ENCODE results near the gene FPR1. TPM values are rescaled to one million over a fixed set of nuclear protein-coding genes. Genes with fewer than 3 reads are reported as not detected.

FPR1 gene
- total and polyA plus RNA-seq, 2 of the 8 experiments (the other 6 are each of a cell fraction or from before 2014, with no cell fraction given): 0.11 TPM; not detected in 1

DNA sequence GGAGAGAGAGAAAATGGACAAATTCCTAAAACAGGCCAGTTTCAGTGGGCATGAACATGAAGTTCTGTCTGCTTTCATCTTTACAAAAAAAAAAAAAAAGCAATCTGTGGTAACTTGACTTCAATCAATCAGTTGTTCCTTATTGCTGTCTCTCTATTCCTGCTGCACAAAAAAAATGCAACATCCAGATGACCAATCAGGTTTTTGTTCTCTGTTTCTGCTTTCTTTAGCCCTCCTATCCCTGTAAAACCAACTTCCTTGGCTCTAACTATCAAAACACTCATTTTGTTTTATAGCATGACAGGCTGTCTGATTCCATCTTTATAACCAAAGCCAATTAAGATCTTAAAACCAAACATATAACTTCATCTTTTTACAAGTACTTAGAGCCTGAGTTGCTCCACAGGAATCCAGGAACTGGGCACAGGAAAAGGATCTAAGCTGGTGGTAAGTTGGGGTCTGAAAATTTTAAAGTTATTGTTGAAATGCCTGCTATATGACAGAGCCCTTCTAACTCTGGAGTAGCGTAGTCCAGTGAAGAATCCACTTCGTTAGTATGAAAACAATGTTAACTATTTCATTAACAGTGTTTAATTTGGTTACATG, 43.3 kb upstream of the FPR1 start, which contains the start of gene FPR3:
FPR3 (plus strand) TSS at position 273 of the 606 bp plus-strand sequence. CDS start 28,592 bp downstream, outside the sequence.
- DNase-seq (ENCODE audit: low read depth in 1 of 2, low spot score in 2 of 2): no peak
- H3K27me3 ChIP-seq (replicated peaks in 1 of 4; ENCODE audit: control insufficient read depth in 3 of 4, extremely low read depth in 1 of 4, insufficient read depth in 3 of 4, low read length in 3 of 4): no peaks in the 10 kb centered on the region
- H4K91ac ChIP-seq (replicated peaks; ENCODE audit: insufficient read length, low read length): no peak within 1 kb of the TSS
- H3K79me1 ChIP-seq (ENCODE audit: low read depth, low read length): no peaks in the 10 kb centered on the region
- H3K56ac ChIP-seq (replicated peaks; ENCODE audit: insufficient read length, low read depth, low read length): no peak within 1 kb of the TSS
- no peak within 1 kb of the TSS for H2BK120ac ChIP-seq (replicated peaks; ENCODE audit: low read depth, low read length)
- ChIA-PET CTCF (ENCODE audit: partially characterized antibody) (interaction anchor here (1.0 to 1.4 kb wide), 2 partner anchors 12 to 21 kb away, joined by 3 to 5 read pairs; no protein-coding TSS in a partner anchor), POLR2A (ENCODE audit: partially characterized antibody) (no interaction called here)
- H3K4me3 ChIP-seq (ENCODE audit: extremely low read depth in 1 of 4, insufficient read depth in 2 of 4, low read depth in 3 of 4, low read length in 4 of 4): no peak within 1 kb of the TSS
- H3K23ac ChIP-seq (ENCODE audit: insufficient read length): no peak within 1 kb of the TSS
- H3K18ac ChIP-seq (ENCODE audit: extremely low read depth, low read length): no peak within 1 kb of the TSS
- no peaks in the 10 kb centered on the region for H4K20me1 ChIP-seq (replicated peaks in 1 of 2; ENCODE audit: control insufficient read depth in 1 of 2, insufficient read depth in 2 of 2, low read length in 2 of 2)
- no peak within 1 kb of the TSS for H2AK5ac ChIP-seq (ENCODE audit: low read depth, low read length)
- H2AFZ ChIP-seq (ENCODE audit: low read length): no peak within 1 kb of the TSS
- no peak within 1 kb of the TSS for H2BK20ac ChIP-seq (ENCODE audit: low read length)
- H4K5ac ChIP-seq (ENCODE audit: insufficient read length, low read depth, low read length): no peak within 1 kb of the TSS
- no peak within 1 kb of the TSS for H3K4ac ChIP-seq (replicated peaks; ENCODE audit: insufficient read length, low read depth, low read length)
- no peak within 1 kb of the TSS for H3K4me2 ChIP-seq (ENCODE audit: insufficient read depth in 1 of 2, low read depth in 2 of 2, low read length in 2 of 2)
- H2BK15ac ChIP-seq (ENCODE audit: low read length): no peak within 1 kb of the TSS
- 91% methylated on average over 2 of the region's 2 CpGs; no CpG with 5 or more reads in 1 of the 2 experiments for WGBS, 2 experiments (ENCODE audit: extremely low coverage in 1 of 2, insufficient coverage in 1 of 2, insufficient read length in 1 of 2, insufficient replicate concordance in 2 of 2, low coverage in 1 of 2, low lambda C conversion rate in 2 of 2, missing lambda C conversion rate in 1 of 2)
- H3K9ac ChIP-seq (replicated peaks in 1 of 4; ENCODE audit: extremely low read depth in 1 of 4, low read depth in 3 of 4, low read length in 3 of 4): no peak within 1 kb of the TSS
- H2BK5ac ChIP-seq (ENCODE audit: low read depth, low read length): no peak within 1 kb of the TSS
- no peaks in the 10 kb centered on the region for H3K4me1 ChIP-seq (replicated peaks in 1 of 4; ENCODE audit: control insufficient read depth in 3 of 4, insufficient read depth in 4 of 4, low read length in 3 of 4)
- H3K9me3 ChIP-seq (ENCODE audit: insufficient read depth in 2 of 2, low read depth in 1 of 2, low read length in 1 of 2): peaks cover 8 to 14% of the 10 kb centered on the region in 2 experiments; a peak in 3 of 4 replicates
- H3K79me2 ChIP-seq (ENCODE audit: control insufficient read depth in 1 of 2, insufficient read depth in 2 of 2, low read length in 2 of 2): no peaks in the 10 kb centered on the region
- H3K36me3 ChIP-seq (ENCODE audit: control insufficient read depth in 2 of 4, insufficient read depth in 4 of 4, low read length in 3 of 4): no peaks in the 10 kb centered on the region
- H3K23me2 ChIP-seq (ENCODE audit: low read depth, low read length): no peaks in the 10 kb centered on the region; the same call in 1 of the 2 replicates
- no peak within 1 kb of the TSS for H3K14ac ChIP-seq (ENCODE audit: insufficient read length)
- FAIRE-seq: no peak
- H3K27ac ChIP-seq (ENCODE audit: low read depth, low read length): no peak within 1 kb of the TSS
- no peak within 1 kb of the TSS for H2BK12ac ChIP-seq (ENCODE audit: low read depth, low read length)
- no peak within 1 kb of the TSS for H4K8ac ChIP-seq (ENCODE audit: extremely low read depth, insufficient read depth, low read length)
- no peak for TF ChIP-seq SIN3A (conservative IDR thresholded peaks at IDR 0.05 in 1 of 2, IDR thresholded peaks at IDR 0.05 in 1 of 2; ENCODE audit: low read depth in 1 of 2, low read length in 2 of 2)
- TF ChIP-seq SIRT6 (IDR thresholded peaks at IDR 0.05; ENCODE audit: low read length): no peak
- TF ChIP-seq, protein P1, sequence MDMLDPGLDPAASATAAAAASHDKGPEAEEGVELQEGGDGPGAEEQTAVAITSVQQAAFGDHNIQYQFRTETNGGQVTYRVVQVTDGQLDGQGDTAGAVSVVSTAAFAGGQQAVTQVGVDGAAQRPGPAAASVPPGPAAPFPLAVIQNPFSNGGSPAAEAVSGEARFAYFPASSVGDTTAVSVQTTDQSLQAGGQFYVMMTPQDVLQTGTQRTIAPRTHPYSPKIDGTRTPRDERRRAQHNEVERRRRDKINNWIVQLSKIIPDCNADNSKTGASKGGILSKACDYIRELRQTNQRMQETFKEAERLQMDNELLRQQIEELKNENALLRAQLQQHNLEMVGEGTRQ (IDR thresholded peaks at IDR 0.05; ENCODE audit: low read length): no peak
- TF ChIP-seq YY1 (IDR thresholded peaks at IDR 0.05; ENCODE audit: low read depth, low read length): no peak
- TF ChIP-seq, protein P2, sequence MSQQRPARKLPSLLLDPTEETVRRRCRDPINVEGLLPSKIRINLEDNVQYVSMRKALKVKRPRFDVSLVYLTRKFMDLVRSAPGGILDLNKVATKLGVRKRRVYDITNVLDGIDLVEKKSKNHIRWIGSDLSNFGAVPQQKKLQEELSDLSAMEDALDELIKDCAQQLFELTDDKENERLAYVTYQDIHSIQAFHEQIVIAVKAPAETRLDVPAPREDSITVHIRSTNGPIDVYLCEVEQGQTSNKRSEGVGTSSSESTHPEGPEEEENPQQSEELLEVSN (IDR thresholded peaks at IDR 0.05): no peak
- no peak for TF ChIP-seq RBBP5 (IDR thresholded peaks at IDR 0.05; ENCODE audit: borderline replicate concordance, low read depth, low read length)
- no peak for TF ChIP-seq TAF7 (optimal IDR thresholded peaks at IDR 0.05; ENCODE audit: borderline replicate concordance, low read depth, low read length)
- TF ChIP-seq BCL11A (IDR thresholded peaks at IDR 0.05; ENCODE audit: low read depth in 2 of 2, low read length in 2 of 2): no peak
- TF ChIP-seq POU5F1 (IDR thresholded peaks at IDR 0.05; ENCODE audit: low read depth, low read length): no peak
- TF ChIP-seq ASH2L (IDR thresholded peaks at IDR 0.05; ENCODE audit: low read length): no peak
- no peak for TF ChIP-seq SRF (IDR thresholded peaks at IDR 0.05; ENCODE audit: low read depth, low read length)
- no peak for TF ChIP-seq POLR2A (IDR thresholded peaks at IDR 0.05; ENCODE audit: control extremely low read depth in 1 of 2, low read depth in 2 of 2, low read length in 2 of 2)
